ENCODE measurements around the gene CHAD. TPM values are rescaled to one million over a fixed set of nuclear protein-coding genes. Genes with fewer than 3 reads are reported as not detected.
"Not testable (repeated sequence)": the region's sequence is repeated elsewhere in the genome, so short reads cannot be mapped to it uniquely, and the experiment has no call there.

The CHAD gene
- total RNA-seq, 4 donors from 2014 or later: not detected

DNA sequence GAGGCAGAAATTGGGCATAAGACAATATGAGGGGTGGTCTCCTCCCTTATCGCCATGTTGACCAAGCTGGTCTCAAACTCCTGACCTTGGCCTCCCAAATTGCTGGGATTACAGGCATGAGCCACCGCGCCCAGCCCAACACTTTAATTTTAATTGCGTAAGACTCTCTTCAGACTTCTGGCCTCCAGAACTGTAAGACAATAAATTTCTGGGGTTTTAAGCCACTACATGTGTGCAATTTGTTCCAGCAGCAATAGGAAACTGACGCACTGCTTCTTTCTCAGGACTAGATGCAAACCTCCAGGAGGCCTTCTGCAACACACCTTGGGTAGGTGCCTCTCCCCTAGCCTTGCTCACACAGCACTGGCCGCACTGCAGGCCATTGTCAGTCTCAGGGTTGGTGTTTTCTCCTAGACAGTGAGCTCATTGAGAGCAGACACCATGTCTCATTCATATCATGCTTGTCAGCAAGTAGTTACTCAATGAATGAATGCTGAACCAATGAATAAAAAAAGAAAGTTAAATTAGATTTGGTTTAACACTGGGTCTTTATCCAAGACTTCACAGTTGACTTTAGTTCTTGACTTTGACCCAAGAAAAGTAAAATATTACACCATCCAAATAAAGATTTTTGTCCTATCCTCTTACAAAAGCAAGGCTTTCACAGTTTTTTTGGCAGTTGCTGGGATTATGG lies 48.1 kb downstream of the CHAD start:
- 75 to 85% methylated on average over 6 of the region's 6 CpGs for WGBS, 2 donors
- no peak for DNase-seq (ENCODE audit: low spot score in 2 of 2)
- H3K4me1 ChIP-seq: peaks cover 0 to 37% (median 22%) of the 10 kb centered on the region in 4 donors
- TF ChIP-seq POLR2A (IDR thresholded peaks at IDR 0.05): no peak
- TF ChIP-seq EP300 (IDR thresholded peaks at IDR 0.05): no peak
- TF ChIP-seq, protein P1, sequence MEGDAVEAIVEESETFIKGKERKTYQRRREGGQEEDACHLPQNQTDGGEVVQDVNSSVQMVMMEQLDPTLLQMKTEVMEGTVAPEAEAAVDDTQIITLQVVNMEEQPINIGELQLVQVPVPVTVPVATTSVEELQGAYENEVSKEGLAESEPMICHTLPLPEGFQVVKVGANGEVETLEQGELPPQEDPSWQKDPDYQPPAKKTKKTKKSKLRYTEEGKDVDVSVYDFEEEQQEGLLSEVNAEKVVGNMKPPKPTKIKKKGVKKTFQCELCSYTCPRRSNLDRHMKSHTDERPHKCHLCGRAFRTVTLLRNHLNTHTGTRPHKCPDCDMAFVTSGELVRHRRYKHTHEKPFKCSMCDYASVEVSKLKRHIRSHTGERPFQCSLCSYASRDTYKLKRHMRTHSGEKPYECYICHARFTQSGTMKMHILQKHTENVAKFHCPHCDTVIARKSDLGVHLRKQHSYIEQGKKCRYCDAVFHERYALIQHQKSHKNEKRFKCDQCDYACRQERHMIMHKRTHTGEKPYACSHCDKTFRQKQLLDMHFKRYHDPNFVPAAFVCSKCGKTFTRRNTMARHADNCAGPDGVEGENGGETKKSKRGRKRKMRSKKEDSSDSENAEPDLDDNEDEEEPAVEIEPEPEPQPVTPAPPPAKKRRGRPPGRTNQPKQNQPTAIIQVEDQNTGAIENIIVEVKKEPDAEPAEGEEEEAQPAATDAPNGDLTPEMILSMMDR (IDR thresholded peaks at IDR 0.05): no peak
- no peak overlapping the region for H3K4me3 ChIP-seq
- H3K27me3 ChIP-seq: no peaks in the 10 kb centered on the region
- H3K27ac ChIP-seq: peak overlapping the region in 3 of 4 donors; percentile 55 to 78 (median 70)
- no peaks in the 10 kb centered on the region for H3K36me3 ChIP-seq
- H3K9me3 ChIP-seq: no peaks in the 10 kb centered on the region

DNA sequence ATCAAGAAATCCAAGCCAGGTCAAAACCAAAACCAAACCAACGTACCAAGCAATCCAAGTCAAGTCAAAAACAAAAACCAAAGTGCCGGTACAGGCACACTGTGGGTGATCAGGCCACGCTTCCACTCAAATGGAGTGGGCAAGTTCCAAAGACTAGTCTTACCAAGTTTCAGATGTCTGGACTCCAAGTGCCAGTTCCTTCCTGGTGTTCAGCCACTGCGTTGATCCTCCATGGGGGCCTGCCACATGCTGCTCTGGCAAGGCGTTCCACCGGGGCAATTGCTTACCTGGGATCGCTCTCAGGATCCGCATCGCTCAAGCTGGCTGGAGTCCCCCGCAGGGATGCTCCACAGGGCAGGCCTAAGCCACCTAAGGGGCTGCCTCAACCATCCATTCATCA lies 49.1 kb downstream of the CHAD start:
- H3K4me3 ChIP-seq; H3K27ac ChIP-seq; H3K9me3 ChIP-seq; H3K36me3 ChIP-seq; DNase-seq (ENCODE audit: low spot score in 2 of 2); H3K27me3 ChIP-seq: not testable (repeated sequence)
- 95 to 96% methylated on average over 10 of the region's 10 CpGs for WGBS, 2 donors
- H3K4me1 ChIP-seq: peaks cover 0 to 28% (median 13%) of the 10 kb centered on the region in 4 donors

DNA sequence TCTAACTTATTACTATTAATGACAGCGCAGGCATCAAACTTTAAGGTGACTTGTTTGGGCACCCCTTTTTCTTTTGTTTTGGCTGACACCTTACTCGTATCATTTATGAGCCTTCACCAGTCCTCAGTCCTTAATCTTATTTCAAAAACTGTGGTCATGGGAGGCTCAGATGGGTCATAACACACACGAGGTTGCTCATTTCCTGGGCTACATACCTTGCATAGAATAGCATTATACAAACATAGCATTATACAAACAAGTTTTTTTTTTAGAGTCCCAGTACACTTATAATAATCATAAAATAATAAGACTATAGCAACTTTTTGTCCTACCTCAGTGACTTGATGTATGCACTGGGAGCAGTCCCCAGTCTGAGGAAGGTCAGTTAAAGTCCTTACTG lies 53.9 kb downstream of the CHAD start:
- TF ChIP-seq, protein P1 (IDR thresholded peaks at IDR 0.05): no peak
- TF ChIP-seq POLR2A (IDR thresholded peaks at IDR 0.05) (no peak), EP300 (IDR thresholded peaks at IDR 0.05) (no peak)
- Histone ChIP-seq H3K4me1 (no peaks in the 10 kb centered on the region), H3K27me3 (no peaks in the 10 kb centered on the region), H3K36me3 (no peaks in the 10 kb centered on the region), H3K4me3 (no peak overlapping the region), H3K9me3 (no peaks in the 10 kb centered on the region), H3K27ac (no peak overlapping the region)
- no peak for DNase-seq (ENCODE audit: low spot score in 2 of 2)
- WGBS, 2 donors: 73 to 78% methylated on average over 3 of the region's 3 CpGs

Other genes starting within 250 kb of the CHAD start
- under 1 TPM in 2 of 4 donors, not detected in 2; 0.44 to 0.59 TPM for gene TMEM92, start 194.4 kb downstream of the CHAD start, total RNA-seq
- 10 to 100 TPM; 27.6 to 32.3 (median 29.9) TPM for gene XYLT2, start 122.8 kb downstream of the CHAD start, total RNA-seq
- gene MRPL27, start 95.7 kb downstream of the CHAD start, total RNA-seq: 10 to 100 TPM; 32.4 to 45.9 (median 34.9) TPM
- gene EME1, start 95.7 kb downstream of the CHAD start, total RNA-seq: 1 to 10 TPM in 2 of 4 donors, under 1 TPM in 2; 0.42 to 1.7 (median 1.1) TPM
- gene LRRC59, start 71.4 kb downstream of the CHAD start, total RNA-seq: 10 to 100 TPM; 26.0 to 72.6 (median 36.3) TPM
- 10 to 100 TPM; 20.5 to 69.3 (median 31.9) TPM for gene ACSF2, start 42.7 kb downstream of the CHAD start, total RNA-seq
- 10 to 100 TPM; 30.8 to 61.8 (median 32.9) TPM for gene RSAD1, start 10.0 kb upstream of the CHAD start, total RNA-seq
- gene MYCBPAP, start 39.6 kb upstream of the CHAD start, total RNA-seq: 1 to 10 TPM; 1.2 to 6.8 (median 4.0) TPM
- gene EPN3, start 63.9 kb upstream of the CHAD start, total RNA-seq: under 1 TPM in 2 of 4 donors, not detected in 2; 0.22 to 0.42 TPM
- 100 to 1,000 TPM in 1 of 4 donors, 10 to 100 TPM in 3; 80.8 to 151 (median 89.6) TPM for gene SPATA20, start 78.3 kb upstream of the CHAD start, total RNA-seq
- gene CACNA1G, start 91.8 kb upstream of the CHAD start, total RNA-seq: 1 to 10 TPM in 1 of 4 donors, under 1 TPM in 1, not detected in 2; 0.21 to 2.2 TPM
- gene ABCC3, start 166.0 kb upstream of the CHAD start, total RNA-seq: 10 to 100 TPM in 1 of 4 donors, 1 to 10 TPM in 3; 1.5 to 19.2 (median 7.3) TPM
- 10 to 100 TPM; 48.0 to 80.6 (median 55.0) TPM for gene ANKRD40, start 239.0 kb upstream of the CHAD start, total RNA-seq

Measured in tibial nerve (tissue), 4 donors.